H9 (cell line): Measurements from ENCODE around the gene CCNYL1. TPM values are rescaled to one million over a fixed set of nuclear protein-coding genes. Genes with fewer than 3 reads are reported as not detected.
"Not testable (repeated sequence)": the region's sequence is repeated elsewhere in the genome, so short reads cannot be mapped to it uniquely, and the experiment has no call there.

Experiments used
- DNase-seq: peaks from one replicate; pipeline ENCODE4 v3.0.0-alpha.2; 2017
- H2AFZ ChIP-seq: one replicate; pipeline ENCODE4 v1.6.1; 2013; ENCODE audit warnings: mild to moderate bottlenecking, low read length, control low read depth, moderate library complexity
- H2AK5ac ChIP-seq: 2 replicates; pipeline ENCODE4 v1.6.1; 2013; ENCODE audit warnings: low read length, control low read depth, mixed read lengths; ENCODE audit not compliant: insufficient read length
- H2BK120ac ChIP-seq: one replicate; pipeline ENCODE4 v1.6.1; 2013; ENCODE audit warnings: low read depth, mild to moderate bottlenecking, low read length, control low read depth, inconsistent platforms; ENCODE audit not compliant: poor library complexity, severe bottlenecking
- H2BK12ac ChIP-seq: 2 replicates; pipeline ENCODE4 v1.6.1; 2013; ENCODE audit warnings: low read length, control low read depth, mixed read lengths, low read depth; ENCODE audit not compliant: insufficient read length
- H2BK15ac ChIP-seq: 2 replicates; pipeline ENCODE4 v1.6.1; 2013; ENCODE audit warnings: low read depth, low read length, control low read depth
- H2BK20ac ChIP-seq: one replicate; pipeline ENCODE4 v1.6.1; 2013; ENCODE audit warnings: low read depth, mild to moderate bottlenecking, low read length, control low read depth, inconsistent platforms; ENCODE audit not compliant: poor library complexity, severe bottlenecking
- H2BK5ac ChIP-seq: 2 replicates; pipeline ENCODE4 v1.6.1; 2013; ENCODE audit warnings: low read length, control low read depth, mixed read lengths; ENCODE audit not compliant: insufficient read length
- H3K14ac ChIP-seq: 2 replicates; pipeline ENCODE4 v1.6.1; 2013; ENCODE audit warnings: low read length, control low read depth; ENCODE audit not compliant: insufficient read depth
- H3K18ac ChIP-seq: 2 replicates; pipeline ENCODE4 v1.6.1; 2013; ENCODE audit warnings: low read depth, mild to moderate bottlenecking, mixed read lengths, low read length, control low read depth; ENCODE audit not compliant: insufficient read length
- H3K23ac ChIP-seq: 2 replicates; pipeline ENCODE4 v1.6.1; 2013; ENCODE audit warnings: low read length, control low read depth, mixed read lengths, low read depth; ENCODE audit not compliant: insufficient read length
- H3K23me2 ChIP-seq: 2 replicates; pipeline ENCODE4 v1.6.1; 2013; ENCODE audit warnings: low read depth, mild to moderate bottlenecking, mixed read lengths, low read length, control low read depth; ENCODE audit not compliant: insufficient read length, poor library complexity, severe bottlenecking
- H3K27ac ChIP-seq: 2 replicates; pipeline ENCODE4 v1.5.1; 2013; ENCODE audit warnings: low read length, control low read depth, mixed read lengths, low read depth; ENCODE audit not compliant: insufficient read length
- H3K27me3 ChIP-seq: 2 replicates; pipeline ENCODE4 v1.6.1; 2013; ENCODE audit warnings: low read length, control low read depth, inconsistent platforms; ENCODE audit not compliant: insufficient read depth
- H3K4ac ChIP-seq: 2 replicates; pipeline ENCODE4 v1.6.1; 2013; ENCODE audit warnings: low read depth, mild to moderate bottlenecking, control low read depth, inconsistent platforms, low read length, moderate library complexity
- H3K4me1 ChIP-seq: 2 replicates; pipeline ENCODE4 v1.6.1; 2013; ENCODE audit warnings: low read length, control low read depth, inconsistent platforms; ENCODE audit not compliant: insufficient read depth
- H3K4me2 ChIP-seq: 2 replicates; pipeline ENCODE4 v1.6.1; 2013; ENCODE audit warnings: low read length, control low read depth, mixed read lengths; ENCODE audit not compliant: insufficient read length, insufficient read depth
- H3K56ac ChIP-seq: 2 replicates; pipeline ENCODE4 v1.6.1; 2013; ENCODE audit warnings: low read depth, mild to moderate bottlenecking, mixed read lengths, low read length, control low read depth; ENCODE audit not compliant: insufficient read length
- H3K79me1 ChIP-seq: 2 replicates; pipeline ENCODE4 v1.6.1; 2013; ENCODE audit warnings: low read depth, mild to moderate bottlenecking, moderate library complexity, low read length, control low read depth, inconsistent platforms; ENCODE audit not compliant: insufficient read depth, poor library complexity, severe bottlenecking
- H3K79me2 ChIP-seq: 2 replicates; pipeline ENCODE4 v1.6.1; 2013; ENCODE audit warnings: low read length, control low read depth, inconsistent platforms; ENCODE audit not compliant: insufficient read depth
- H3K9ac ChIP-seq: 2 replicates; pipeline ENCODE4 v1.6.1; 2013; ENCODE audit warnings: low read length, control low read depth, mixed read lengths; ENCODE audit not compliant: insufficient read length; ENCODE audit errors: extremely low read depth
- H3K9me3 ChIP-seq: one replicate; pipeline ENCODE4 v1.6.1; 2013; ENCODE audit warnings: low read depth, low read length, inconsistent platforms; ENCODE audit not compliant: control insufficient read depth
- H3T11ph ChIP-seq: one replicate; pipeline ENCODE4 v1.6.1; 2013; ENCODE audit warnings: mild to moderate bottlenecking, low read length, control low read depth, inconsistent platforms
- H4K20me1 ChIP-seq: one replicate; pipeline ENCODE4 v1.6.1; 2013; ENCODE audit not compliant: control insufficient read depth, insufficient read length, insufficient read depth
- H4K5ac ChIP-seq: 2 replicates; pipeline ENCODE4 v1.6.1; 2013; ENCODE audit warnings: low read depth, mild to moderate bottlenecking, mixed read lengths, low read length, control low read depth; ENCODE audit not compliant: insufficient read length
- H4K8ac ChIP-seq: replicated peaks from 2 replicates; pipeline ENCODE4 v1.6.1; 2013; ENCODE audit warnings: low read length, control low read depth, mixed read lengths, low read depth; ENCODE audit not compliant: insufficient read length
- H4K91ac ChIP-seq: 2 replicates; pipeline ENCODE4 v1.6.1; 2013; ENCODE audit warnings: low read depth, mild to moderate bottlenecking, moderate library complexity, mixed read lengths, low read length, control low read depth; ENCODE audit not compliant: insufficient read length
- H3K27ac Mint-ChIP-seq, 3 experiments: 2 replicates in 2 of 3; 3 replicates in 1 of 3; pipeline ENCODE4 v1.8.0; 2020 to 2021; ENCODE audit warnings: mixed read lengths in 3 of 3, mild to moderate bottlenecking in 1 of 3, moderate library complexity in 1 of 3
- H3K27me3 Mint-ChIP-seq: 2 replicates; pipeline ENCODE4 v1.8.0; 2021; ENCODE audit warnings: low read depth, mild to moderate bottlenecking, moderate library complexity, mixed read lengths
- H3K36me3 Mint-ChIP-seq, 3 experiments: 2 replicates in 2 of 3; 3 replicates in 1 of 3; pipeline ENCODE4 v1.8.0; 2020 to 2021; ENCODE audit warnings: low read depth in 3 of 3, mixed read lengths in 3 of 3; ENCODE audit not compliant: insufficient read depth in 1 of 3
- H3K4me1 Mint-ChIP-seq, 2 experiments: 2 replicates each; pipeline ENCODE4 v1.8.0; 2020; ENCODE audit warnings: mixed read lengths in 2 of 2
- H3K4me3 Mint-ChIP-seq, 2 experiments: 2 replicates in 1 of 2; 3 replicates in 1 of 2; pipeline ENCODE4 v1.8.0; 2020 to 2021; ENCODE audit warnings: mild to moderate bottlenecking in 2 of 2, mixed read lengths in 2 of 2, moderate library complexity in 1 of 2
- H3K9me3 Mint-ChIP-seq, 2 experiments: 2 replicates in 1 of 2; 3 replicates in 1 of 2; pipeline ENCODE4 v1.8.0; 2020; ENCODE audit warnings: mild to moderate bottlenecking in 2 of 2, mixed read lengths in 2 of 2, moderate library complexity in 1 of 2
- CTCF ChIP-seq: fragments of 200-600 bp; sonication (generic); conservative IDR thresholded peaks from 3 replicates; pipeline ENCODE4 v1.8.0; 2021; ENCODE audit warnings: antibody characterized with exemption, mild to moderate bottlenecking
- whole genome bisulfite sequencing: extraction: QIAGEN DNeasy Blood & Tissue Kit; methylation state at CpG from one replicate; pipeline ENCODE4 v1.1.7; 2013; ENCODE audit warnings: missing lambda C conversion rate, low lambda C conversion rate, mixed read lengths; ENCODE audit not compliant: insufficient read length; ENCODE audit errors: extremely low coverage; 5-methylcytosine and 5-hydroxymethylcytosine counted together
- total RNA-seq: library from RNA; stranded (reverse); gene quantifications from 2 replicates; pipeline ENCODE4 v1.2.1, GENCODE V29; 2021

CCNYL1 gene
- total RNA-seq, 1 experiment from 2014 or later, result 27.0 TPM

GRCh38 chr2:207760453-207760852 is 49.0 kb downstream of the CCNYL1 start:
- Histone ChIP-seq H2BK20ac (no peak overlapping the region), H2AFZ (no peak overlapping the region), H3K23me2 (peaks cover 7% of the 10 kb centered on the region), H3K4me2 (no peak overlapping the region), H3K9ac (no peak overlapping the region), H2BK12ac (no peak overlapping the region), H3T11ph (no peak overlapping the region), H4K91ac (no peak overlapping the region), H3K4ac (no peak overlapping the region), H4K8ac (no peak overlapping the region), H3K23ac (no peak overlapping the region), H3K18ac (no peak overlapping the region), H2BK120ac (no peak overlapping the region), H3K79me2 (peaks cover 25% of the 10 kb centered on the region; the same call in 1 of the 2 replicates), H3K9me3 (no peaks in the 10 kb centered on the region), H3K4me1 (peaks cover 18% of the 10 kb centered on the region), H4K5ac (no peak overlapping the region), H3K14ac (no peak overlapping the region), H3K56ac (no peak overlapping the region), H3K27ac (no peak overlapping the region), H4K20me1 (no peaks in the 10 kb centered on the region), H3K27me3 (no peaks in the 10 kb centered on the region), H2BK15ac (no peak overlapping the region), H2AK5ac (no peak overlapping the region), H2BK5ac (no peak overlapping the region), H3K79me1 (no peaks in the 10 kb centered on the region)
- DNase-seq, result no peak
- H3K27ac Mint-ChIP-seq, result peak overlapping the region in 1 of 3 experiments; percentile 86; a peak in 2 of 7 replicates
- peaks cover 21 to 74% (median 68%) of the 10 kb centered on the region in 3 experiments for H3K36me3 Mint-ChIP-seq
- peaks cover 59 to 60% of the 10 kb centered on the region in 2 experiments for H3K4me1 Mint-ChIP-seq
- H3K4me3 Mint-ChIP-seq, result no peak overlapping the region
- TF ChIP-seq CTCF, result no peak
- no CpG with 5 or more reads among the region's 2 CpGs for WGBS
- no peaks in the 10 kb centered on the region for H3K27me3 Mint-ChIP-seq
- H3K9me3 Mint-ChIP-seq, result no peaks in the 10 kb centered on the region

GRCh38 chr2:207761426-207761825 is 50.0 kb downstream of the CCNYL1 start:
- not testable (repeated sequence) for H3K27me3 ChIP-seq, H2BK15ac ChIP-seq, H3K9me3 ChIP-seq, H3K27me3 Mint-ChIP-seq, H3K4me3 Mint-ChIP-seq, H3K56ac ChIP-seq, H3K23ac ChIP-seq, H3K18ac ChIP-seq, H2BK5ac ChIP-seq, H3K23me2 ChIP-seq, H4K20me1 ChIP-seq, H3K14ac ChIP-seq, H3K79me1 ChIP-seq, H2AK5ac ChIP-seq, H2AFZ ChIP-seq, H3K4ac ChIP-seq, H2BK20ac ChIP-seq, H4K8ac ChIP-seq, H3K27ac ChIP-seq, H3K9ac ChIP-seq, H3K9me3 Mint-ChIP-seq, DNase-seq, H3T11ph ChIP-seq, H3K4me2 ChIP-seq, H4K91ac ChIP-seq, H4K5ac ChIP-seq, H2BK12ac ChIP-seq, H2BK120ac ChIP-seq
- H3K27ac Mint-ChIP-seq, result peak overlapping the region in 2 of 3 experiments; percentile 10 to 79; a peak in 3 of 7 replicates
- H3K79me2 ChIP-seq, result peaks cover 27% of the 10 kb centered on the region; the same call in 1 of the 2 replicates
- no CpG with 5 or more reads among the region's 3 CpGs for WGBS
- peaks cover 66 to 67% of the 10 kb centered on the region in 2 experiments for H3K4me1 Mint-ChIP-seq
- peaks cover 22 to 74% (median 64%) of the 10 kb centered on the region in 3 experiments for H3K36me3 Mint-ChIP-seq
- peaks cover 18% of the 10 kb centered on the region for H3K4me1 ChIP-seq
